Measurements from ENCODE around the gene HNRNPM.
"Not testable (repeated sequence)": the region's sequence is repeated elsewhere in the genome, so short reads cannot be mapped to it uniquely, and the experiment has no call there.

Gene HNRNPM

GRCh38 chr19:8513687-8514504, 69.1 kb downstream of the HNRNPM start, which contains the start of gene ZNF414:
ZNF414 (minus strand) TSS chr19:8514167; CDS start chr19:8514046, 121 bp downstream.
- DNase-seq: peak; percentile 80 to 89

GRCh38 chr19:8514505-8515009, 69.8 kb downstream of the HNRNPM start:
- not testable (repeated sequence) for DNase-seq

- no peak for DNase-seq
Observed at GRCh38 chr19:8515317-8515716, 70.5 kb downstream of the HNRNPM start.

- no peak for DNase-seq
Observed at GRCh38 chr19:8517551-8518442, 73.0 kb downstream of the HNRNPM start.

- DNase-seq: no peak
Observed at GRCh38 chr19:8518536-8518935, 73.8 kb downstream of the HNRNPM start.

- no peak for DNase-seq
Observed at GRCh38 chr19:8519388-8519787, 74.6 kb downstream of the HNRNPM start.

- no peak for DNase-seq
Observed at GRCh38 chr19:8525401-8525684, 80.6 kb downstream of the HNRNPM start.

- DNase-seq: peak; percentile 69 to 78
Observed at GRCh38 chr19:8526345-8527091, 81.7 kb downstream of the HNRNPM start.

GRCh38 chr19:8528500-8528899, 83.7 kb downstream of the HNRNPM start:
- no peak for DNase-seq

GRCh38 chr19:8529369-8530006, 84.7 kb downstream of the HNRNPM start:
- DNase-seq: no peak

- DNase-seq: no peak
Observed at GRCh38 chr19:8530061-8530679, 85.4 kb downstream of the HNRNPM start.

GRCh38 chr19:8531470-8531869, 86.7 kb downstream of the HNRNPM start:
- DNase-seq: no peak

GRCh38 chr19:8532225-8532624, 87.5 kb downstream of the HNRNPM start:
- DNase-seq: no peak

GRCh38 chr19:8536282-8536681, 91.5 kb downstream of the HNRNPM start:
- no peak for DNase-seq

- no peak for DNase-seq
Observed at GRCh38 chr19:8537099-8537498, 92.3 kb downstream of the HNRNPM start.

Data from NCI-H1930 (cell line).